K562 treated with DMSO at 1 percent for 12 hours (cell line): ENCODE measurements around the gene PCDHGA3. TPM values are rescaled to one million over a fixed set of nuclear protein-coding genes. Genes with fewer than 3 reads are reported as not detected.

Experiments
- total RNA-seq: library from RNA; unstranded; fragments of 300-600 nt; gene quantifications from 2 replicates; pipeline ENCODE4 v1.2.3, GENCODE V29; 2022; ENCODE audit not compliant: insufficient read depth

PCDHGA3 gene
- 0.30 and 1.1 TPM in 2 replicates for total RNA-seq

DNA sequence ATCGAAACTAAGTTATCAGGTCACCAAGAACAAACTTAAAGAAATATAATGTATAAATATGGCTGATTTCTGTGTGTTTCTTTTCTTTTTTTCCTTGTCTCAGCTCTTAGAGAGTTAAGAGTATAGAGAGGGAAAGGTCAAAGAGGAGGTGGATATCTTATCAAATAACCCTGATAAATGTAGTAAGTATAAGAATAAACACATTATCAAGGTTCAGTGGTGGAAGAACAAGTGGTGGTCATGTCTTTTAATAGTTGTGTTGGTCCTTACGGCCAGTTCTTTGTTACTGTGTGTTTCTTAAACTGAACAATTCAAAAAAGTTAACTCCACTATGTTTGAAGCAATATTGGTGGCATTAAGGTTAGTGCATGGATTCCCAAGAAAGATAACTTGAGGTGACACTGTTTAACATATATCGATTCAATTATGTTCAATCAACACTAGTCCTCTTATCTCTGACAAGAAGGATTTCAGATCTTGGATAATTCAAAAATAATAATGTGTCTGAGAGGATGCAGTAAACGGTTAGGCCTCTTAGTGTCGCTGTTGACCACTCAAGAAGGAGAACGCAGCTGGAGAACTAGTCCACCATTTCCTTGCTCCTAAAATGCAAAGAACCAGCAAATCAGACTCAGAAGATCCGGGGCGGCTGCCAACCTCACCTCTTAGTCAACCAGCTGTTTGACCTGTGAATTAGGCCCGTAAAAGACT is at the start of gene PCDHGA3:
Gene PCDHGA3 (plus strand): TSS at position 588 of the 711 bp plus-strand sequence. CDS start 205 bp downstream, outside the sequence.

DNA sequence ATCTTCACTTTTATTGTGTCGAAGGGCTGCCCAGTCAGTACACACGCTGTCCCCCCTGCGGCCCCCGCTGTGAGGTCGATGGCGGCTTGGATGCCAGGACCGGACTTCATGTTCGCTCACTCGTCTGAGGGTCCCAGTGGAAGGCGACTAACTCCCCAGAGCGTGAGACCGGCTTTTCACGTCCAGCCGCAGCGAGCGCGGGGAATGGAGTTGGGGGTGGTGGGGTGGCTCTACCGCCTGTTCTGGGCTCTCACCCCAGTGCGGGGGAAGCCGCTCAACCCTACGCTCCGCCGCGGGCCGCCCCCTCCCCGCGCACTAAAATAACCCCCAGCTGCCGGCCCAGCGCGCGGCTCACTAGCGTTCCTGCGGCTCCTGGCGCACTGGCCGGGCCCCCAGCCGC is 39.9 kb upstream of the PCDHGA3 start, which contains the start of gene SLC25A2:
Gene SLC25A2 (minus strand): TSS at position 294 of the 400 bp plus-strand sequence. CDS start 184 bp downstream, at position 110.

DNA sequence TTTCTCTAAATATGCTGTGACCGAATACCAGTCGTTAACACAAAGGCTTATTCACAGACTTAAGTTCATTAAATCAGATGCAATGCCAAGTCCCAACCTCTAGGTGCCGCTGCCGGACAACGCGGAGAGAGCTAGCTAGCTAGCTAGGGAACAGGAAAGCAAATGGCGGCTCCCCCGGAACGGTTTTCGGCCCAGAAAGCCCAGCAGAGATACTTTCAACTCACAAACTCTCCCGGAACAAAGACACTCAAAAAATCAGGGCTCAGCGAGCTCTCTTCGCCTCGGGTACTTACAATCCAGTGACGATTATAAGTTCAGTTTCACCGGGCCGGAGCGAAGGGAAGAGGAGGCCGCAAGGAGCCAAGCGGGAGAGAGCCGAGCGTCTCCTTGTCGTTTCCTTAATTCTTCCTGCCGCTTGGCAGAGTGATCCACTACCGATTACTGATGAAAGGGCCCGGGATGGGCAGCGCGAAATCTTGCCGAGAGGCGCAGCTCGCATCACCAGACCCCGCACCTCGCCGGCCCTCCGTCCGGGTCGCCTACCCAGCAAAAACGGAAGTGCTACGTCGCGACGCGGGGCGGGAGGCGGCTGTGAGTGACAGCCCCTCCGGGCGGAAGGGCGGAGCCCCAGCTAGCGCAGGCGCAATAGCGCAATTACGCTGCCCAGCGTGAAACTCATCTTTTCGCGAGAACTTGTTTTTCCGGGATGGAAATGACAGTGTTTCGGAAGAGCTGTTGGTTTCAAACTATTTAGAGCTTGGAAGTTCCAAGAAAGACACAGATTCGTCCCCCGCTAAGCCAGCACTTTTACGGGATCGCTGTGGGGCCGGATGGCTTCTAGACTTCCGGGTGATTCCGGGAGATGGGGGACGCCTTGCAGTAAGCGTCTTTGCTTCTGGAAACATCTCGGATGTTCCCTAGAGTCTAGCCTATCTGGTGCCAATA is 23.1 kb upstream of the PCDHGA3 start, which contains the start of gene TAF7:
Gene TAF7 (minus strand): TSS at position 560 of the 945 bp plus-strand sequence. CDS start 740 bp downstream, outside the sequence.

DNA sequence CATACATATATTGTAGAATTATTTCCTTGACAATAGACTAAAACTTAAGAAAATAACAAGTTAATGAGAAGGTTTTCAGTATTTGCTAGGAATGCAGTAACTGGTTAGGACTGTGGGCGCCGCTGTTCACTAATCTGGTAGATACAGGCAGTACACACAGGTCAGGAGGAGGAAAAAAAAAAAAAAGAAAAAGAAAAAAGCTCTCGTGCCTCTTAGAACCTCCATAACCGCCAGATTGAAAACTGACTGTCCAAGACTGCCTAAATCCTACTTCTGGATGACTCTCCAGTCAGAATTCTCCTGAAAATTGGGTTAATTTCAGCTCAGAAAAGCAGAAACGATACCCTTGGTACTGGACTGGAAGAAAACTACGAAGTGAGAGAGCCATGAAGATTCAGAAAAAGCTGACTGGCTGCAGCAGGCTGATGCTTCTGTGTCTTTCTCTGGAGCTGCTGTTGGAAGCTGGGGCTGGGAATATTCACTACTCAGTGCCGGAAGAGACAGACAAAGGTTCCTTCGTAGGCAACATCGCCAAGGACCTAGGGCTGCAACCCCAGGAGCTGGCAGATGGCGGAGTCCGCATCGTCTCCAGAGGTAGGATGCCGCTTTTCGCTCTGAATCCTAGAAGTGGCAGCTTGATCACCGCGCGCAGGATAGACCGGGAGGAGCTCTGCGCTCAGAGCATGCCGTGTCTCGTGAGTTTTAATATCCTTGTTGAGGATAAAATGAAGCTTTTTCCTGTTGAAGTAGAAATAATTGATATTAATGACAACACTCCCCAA is 13.1 kb upstream of the PCDHGA3 start, which contains the start of gene PCDHGA1:
Gene PCDHGA1 (plus strand): TSS at position 216 of the 782 bp plus-strand sequence.

DNA sequence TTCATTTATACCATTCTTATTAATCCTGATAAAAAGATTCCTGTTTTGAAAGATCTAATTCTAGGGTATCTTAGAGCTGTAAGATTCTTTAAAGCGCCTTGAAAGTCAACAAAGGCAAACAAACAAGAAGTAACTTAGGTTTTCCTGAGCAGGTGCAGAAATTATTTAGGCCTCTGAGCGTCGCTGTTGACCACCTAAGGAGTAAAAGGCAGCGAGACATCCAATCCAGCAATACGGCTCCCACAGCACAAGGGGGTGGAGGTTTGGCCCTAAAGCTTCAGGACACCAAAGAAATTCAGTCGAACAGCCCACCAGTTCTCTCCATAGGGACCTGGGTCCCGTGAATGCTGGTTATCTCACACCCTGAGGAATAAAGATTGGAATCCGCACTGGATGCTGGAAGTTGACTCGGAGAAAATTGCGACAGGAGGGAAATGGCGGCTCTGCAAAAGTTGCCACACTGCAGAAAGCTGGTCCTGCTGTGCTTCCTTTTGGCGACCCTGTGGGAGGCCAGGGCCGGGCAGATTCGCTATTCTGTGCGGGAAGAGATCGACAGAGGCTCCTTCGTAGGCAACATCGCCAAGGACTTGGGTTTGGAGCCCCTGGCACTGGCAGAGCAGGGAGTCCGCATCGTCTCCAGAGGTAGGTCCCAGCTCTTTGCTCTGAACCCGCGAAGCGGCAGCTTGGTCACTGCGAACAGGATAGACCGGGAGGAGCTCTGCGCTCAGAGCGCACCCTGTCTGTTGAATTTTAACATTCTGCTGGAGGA is 4.9 kb upstream of the PCDHGA3 start, which contains the start of gene PCDHGA2:
Gene PCDHGA2 (plus strand): TSS at position 223 of the 769 bp plus-strand sequence.

DNA sequence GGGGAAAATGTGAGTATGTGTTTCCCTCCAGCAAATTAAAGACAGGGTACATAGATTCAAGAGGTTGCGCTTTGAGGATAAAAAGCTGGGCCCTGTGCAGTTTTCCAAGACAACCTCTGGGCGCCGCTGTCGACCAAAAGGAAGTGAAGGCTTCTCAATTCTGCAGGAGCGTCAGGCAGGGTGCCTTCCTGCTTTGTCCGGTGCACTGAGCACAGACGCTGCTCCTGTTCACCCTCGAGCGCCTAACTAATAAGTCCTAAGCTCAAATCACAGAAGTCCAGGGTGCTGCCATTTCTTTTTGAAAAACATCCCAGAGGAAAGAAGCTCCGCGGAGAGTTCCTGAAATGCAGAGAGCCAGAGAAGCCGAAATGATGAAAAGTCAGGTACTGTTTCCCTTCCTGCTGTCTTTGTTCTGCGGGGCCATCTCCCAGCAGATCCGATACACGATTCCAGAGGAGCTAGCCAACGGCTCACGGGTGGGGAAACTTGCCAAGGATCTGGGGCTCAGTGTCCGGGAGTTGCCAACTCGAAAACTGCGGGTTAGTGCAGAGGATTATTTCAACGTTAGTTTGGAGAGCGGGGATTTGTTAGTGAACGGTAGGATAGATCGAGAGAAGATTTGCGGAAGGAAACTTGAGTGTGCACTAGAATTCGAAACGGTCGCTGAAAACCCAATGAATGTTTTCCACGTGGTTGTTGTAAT is 6.4 kb downstream of the PCDHGA3 start, which contains the start of gene PCDHGB1:
Gene PCDHGB1 (plus strand): TSS at position 183 of the 703 bp plus-strand sequence. CDS start 162 bp downstream, at position 345.

DNA sequence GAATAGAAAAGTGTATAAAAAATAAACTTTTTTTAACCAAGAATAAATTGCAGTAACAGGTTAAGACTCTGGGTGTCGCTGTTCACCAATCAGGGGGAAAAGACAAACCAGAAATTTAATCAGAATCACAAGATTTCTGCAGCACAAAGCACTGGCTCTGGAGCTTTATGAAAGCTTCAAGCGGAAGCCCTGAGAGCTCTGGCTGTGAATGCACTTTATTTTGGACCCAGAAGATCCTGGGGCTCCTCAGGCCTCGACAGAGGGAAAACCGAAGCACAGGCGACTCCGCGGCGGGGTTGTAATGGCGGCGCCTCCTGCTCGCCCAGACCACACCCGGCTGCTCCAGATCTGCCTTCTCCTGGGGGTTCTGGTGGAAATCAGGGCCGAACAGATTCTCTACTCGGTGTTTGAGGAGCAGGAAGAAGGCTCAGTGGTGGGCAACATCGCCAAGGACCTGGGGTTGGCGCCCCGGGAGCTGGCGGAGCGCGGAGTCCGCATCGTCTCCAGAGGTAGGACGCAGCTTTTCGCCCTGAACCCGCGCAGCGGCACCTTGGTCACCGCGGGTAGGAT is 11.4 kb downstream of the PCDHGA3 start, which contains the start of gene PCDHGA4:
Gene PCDHGA4 (plus strand): TSS at position 122 of the 570 bp plus-strand sequence. CDS start 87 bp downstream, at position 209.

DNA sequence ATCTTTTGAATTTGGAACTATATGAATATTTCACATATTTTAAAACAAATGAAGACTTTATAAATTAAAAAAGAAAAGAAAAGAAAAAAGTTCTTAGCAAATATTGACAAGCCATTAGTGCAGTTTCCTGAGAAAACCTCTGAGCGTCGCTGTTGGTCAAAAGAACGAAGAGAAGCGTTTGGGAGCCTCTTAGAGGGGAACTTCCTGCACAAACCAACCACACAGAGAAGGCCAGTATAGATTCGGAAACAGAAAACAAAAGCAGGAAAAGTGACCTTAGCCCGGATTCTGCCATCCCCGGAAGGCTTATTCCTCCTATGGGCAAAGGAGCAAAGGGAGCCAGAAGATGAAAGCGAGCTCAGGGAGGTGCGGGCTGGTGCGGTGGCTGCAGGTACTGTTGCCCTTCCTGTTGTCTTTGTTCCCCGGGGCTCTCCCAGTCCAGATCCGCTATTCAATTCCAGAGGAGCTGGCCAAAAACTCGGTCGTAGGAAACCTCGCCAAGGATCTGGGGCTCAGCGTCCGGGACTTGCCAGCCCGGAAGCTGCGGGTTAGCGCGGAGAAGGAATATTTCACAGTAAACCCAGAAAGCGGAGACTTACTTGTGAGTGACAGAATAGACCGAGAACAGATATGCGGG is 16.3 kb downstream of the PCDHGA3 start, which contains the start of gene PCDHGB2:
Gene PCDHGB2 (plus strand): TSS at position 205 of the 637 bp plus-strand sequence. CDS start 142 bp downstream, at position 347.

DNA sequence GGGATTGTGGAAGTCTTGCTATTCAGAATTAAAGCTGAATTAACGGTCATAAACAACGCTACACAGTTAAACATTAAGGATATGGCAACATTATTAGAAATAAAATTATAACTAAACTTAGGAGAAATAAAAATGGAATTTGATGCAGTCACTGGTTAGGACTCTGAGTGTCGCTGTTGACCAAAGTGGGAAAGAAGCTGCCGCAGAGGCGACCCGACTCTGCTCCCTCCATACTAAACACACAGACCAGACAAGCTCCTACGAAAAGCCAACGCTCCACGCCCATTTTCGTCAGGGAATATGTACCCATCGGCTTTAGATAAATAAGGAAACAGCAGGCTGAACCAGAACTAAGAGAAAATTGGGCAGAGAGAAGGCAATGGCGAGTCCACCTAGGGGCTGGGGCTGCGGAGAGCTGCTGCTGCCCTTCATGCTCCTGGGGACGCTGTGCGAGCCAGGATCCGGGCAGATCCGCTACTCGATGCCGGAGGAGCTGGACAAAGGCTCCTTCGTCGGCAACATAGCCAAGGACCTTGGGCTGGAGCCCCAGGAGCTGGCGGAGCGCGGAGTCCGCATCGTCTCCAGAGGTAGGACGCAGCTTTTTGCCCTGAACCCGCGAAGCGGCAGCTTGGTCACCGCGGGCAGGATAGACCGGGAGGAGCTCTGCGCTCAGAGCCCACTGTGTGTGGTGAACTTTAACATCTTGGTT is 20.5 kb downstream of the PCDHGA3 start, which contains the start of gene PCDHGA5:
Gene PCDHGA5 (plus strand): TSS at position 211 of the 709 bp plus-strand sequence. CDS start 169 bp downstream, at position 380.

DNA sequence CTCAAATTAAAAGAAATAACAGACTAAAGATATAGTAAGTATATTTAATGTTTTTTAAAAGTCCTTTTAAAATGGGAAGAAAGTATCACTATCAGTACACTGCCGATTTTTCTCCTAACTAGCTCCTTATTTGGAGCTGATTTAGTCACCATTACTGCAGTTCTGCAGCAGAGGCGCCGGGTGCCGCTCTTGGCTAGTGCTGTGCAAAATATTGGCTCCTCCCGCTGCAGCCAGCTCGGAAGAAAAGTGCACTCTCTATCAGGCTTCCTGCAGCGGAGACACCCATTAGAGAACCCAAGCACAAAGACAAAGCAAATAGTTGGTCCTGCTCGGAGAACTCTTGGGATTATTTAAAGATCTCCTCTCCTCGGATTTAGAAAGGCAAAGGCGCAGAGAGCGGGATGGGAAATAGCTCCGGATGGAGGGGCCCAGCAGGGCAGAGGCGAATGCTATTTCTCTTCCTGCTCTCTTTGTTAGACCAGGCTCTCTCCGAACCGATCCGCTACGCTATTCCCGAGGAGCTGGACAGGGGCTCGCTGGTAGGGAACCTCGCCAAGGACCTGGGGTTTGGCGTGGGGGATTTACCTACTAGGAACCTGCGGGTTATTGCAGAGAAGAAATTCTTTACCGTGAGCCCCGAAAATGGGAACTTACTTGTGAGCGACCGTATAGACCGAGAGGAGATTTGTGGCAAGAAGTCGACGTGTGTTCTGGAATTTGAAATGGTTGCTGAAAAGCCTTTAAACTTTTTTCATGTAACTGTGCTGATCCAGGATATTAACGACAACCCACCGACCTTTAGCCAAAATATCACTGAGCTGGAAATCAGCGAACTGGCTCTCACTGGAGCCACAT is 26.6 kb downstream of the PCDHGA3 start, which contains the start of gene PCDHGB3:
Gene PCDHGB3 (plus strand): TSS at position 249 of the 855 bp plus-strand sequence. CDS start 153 bp downstream, at position 402.

DNA sequence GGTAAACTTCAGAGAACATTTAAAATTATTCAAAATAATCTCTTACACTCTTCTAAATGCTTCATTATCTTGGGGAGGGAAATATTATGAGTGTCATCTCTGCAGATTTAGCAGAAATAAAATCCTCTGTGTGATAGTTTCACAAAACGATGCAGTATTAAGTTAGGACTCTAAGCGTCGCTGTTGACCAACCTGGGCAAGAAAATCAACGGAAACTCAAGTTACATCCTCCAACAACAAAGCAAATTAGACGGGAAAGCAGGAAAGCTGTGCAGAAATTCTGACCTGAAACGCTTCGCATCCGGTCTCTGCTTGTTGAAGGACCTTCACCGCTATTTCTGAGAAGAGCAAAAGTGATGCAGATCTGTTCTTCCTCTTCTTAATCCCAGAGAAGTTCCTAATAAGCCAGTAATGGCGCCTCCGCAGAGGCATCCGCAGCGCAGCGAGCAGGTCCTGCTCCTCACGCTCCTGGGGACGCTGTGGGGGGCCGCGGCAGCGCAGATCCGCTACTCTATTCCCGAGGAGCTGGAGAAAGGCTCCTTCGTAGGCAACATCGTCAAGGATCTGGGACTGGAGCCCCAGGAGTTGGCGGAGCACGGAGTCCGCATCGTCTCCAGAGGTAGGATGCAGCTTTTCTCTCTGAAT is 30.2 kb downstream of the PCDHGA3 start, which contains the start of gene PCDHGA6:
Gene PCDHGA6 (plus strand): TSS at position 219 of the 645 bp plus-strand sequence. CDS start 193 bp downstream, at position 412.

DNA sequence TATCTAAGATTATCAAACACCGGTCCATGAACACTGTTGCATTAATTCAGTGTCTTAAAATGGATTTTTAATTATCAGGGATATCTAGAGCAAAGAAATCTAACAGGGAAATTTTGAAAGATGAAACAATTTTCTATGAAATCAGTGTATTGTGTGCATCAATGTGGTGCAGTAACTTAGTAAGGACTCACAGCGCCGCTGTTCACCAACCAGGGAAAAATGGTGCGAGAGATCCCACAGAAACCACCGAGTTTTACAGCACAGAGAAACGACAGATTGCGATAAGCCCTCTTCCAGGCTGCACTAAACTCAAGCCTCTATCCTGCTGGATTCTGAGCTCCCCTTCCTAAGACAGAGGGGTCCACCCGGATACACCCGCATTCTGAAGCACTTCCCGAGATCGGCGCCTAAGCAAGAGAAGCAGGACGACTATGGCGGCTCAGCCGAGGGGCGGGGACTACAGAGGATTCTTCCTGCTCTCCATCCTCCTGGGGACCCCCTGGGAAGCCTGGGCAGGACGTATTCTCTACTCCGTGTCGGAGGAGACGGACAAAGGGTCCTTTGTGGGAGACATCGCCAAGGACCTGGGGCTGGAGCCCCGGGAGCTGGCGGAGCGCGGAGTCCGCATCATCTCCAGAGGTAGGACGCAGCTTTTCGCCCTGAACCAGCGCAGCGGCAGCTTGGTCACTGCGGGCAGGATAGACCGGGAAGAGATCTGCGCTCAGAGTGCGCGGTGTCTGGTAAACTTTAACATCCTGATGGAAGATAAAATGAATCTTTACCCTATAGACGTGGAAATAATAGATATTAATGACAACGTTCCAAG is 39.1 kb downstream of the PCDHGA3 start, which contains the start of gene PCDHGA7:
Gene PCDHGA7 (plus strand): TSS at position 274 of the 826 bp plus-strand sequence. CDS start 158 bp downstream, at position 432.

DNA sequence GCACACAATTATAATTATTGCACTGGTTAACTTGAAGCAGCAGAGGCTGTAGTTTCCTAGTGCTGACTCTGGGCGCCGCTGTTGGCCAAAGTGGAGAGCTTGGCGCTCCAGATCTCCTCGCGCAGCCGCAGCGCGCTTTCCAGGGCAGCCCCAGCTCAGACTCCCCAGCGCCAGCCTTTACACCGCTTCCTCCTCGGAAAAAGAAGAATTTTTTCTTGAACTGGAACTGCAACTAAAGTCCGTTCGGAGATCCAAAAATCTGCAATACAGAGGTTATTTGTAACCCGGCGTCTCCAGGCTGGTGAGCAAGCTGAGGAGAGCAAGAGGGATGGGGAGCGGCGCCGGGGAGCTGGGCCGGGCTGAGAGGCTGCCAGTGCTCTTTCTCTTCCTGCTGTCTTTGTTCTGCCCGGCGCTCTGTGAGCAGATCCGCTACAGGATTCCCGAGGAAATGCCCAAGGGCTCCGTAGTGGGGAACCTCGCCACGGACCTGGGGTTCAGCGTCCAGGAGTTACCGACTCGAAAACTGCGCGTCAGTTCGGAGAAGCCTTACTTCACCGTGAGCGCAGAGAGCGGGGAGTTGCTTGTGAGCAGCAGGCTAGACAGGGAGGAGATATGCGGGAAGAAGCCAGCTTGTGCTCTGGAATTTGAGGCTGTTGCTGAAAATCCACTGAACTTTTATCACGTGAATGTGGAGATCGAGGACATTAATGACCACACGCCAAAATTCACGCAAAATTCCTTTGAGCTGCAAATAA is 44.1 kb downstream of the PCDHGA3 start, which contains the start of gene PCDHGB4:
Gene PCDHGB4 (plus strand): TSS at position 142 of the 755 bp plus-strand sequence. CDS start 187 bp downstream, at position 329.

DNA sequence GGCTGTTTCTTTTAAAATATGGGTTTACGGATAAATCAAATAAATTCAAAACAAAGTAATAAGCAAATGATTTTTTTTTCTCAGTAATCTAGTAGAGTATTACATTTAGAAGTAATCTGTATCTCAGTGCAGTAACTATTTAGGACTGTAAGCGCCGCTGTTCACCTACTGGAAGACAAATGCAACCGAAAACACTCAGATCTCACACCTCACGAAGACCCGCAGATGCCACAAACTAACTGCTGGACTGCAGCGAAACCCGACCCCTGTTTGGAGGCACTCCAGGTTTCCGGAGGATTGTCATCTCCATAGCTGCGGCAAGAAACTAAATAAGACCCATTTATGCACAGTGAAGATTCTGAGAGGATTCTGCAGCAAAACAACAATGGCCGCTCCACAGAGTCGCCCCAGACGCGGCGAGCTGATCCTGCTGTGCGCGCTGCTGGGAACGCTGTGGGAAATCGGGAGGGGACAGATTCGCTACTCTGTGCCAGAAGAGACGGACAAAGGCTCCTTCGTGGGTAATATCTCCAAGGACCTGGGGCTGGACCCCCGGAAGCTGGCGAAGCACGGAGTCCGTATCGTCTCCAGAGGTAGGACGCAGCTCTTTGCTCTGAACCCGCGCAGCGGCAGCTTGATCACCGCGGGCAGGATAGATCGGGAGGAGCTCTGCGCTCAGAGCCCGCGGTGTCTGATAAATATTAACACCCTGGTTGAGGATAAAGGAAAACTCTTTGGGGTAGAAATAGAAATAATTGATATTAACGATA is 49.0 kb downstream of the PCDHGA3 start, which contains the start of gene PCDHGA8:
Gene PCDHGA8 (plus strand): TSS at position 205 of the 770 bp plus-strand sequence. CDS start 181 bp downstream, at position 386.

